Measurements from ENCODE around the gene PRRT1B. TPM values are rescaled to one million over a fixed set of nuclear protein-coding genes. Genes with fewer than 3 reads are reported as not detected.

The PRRT1B gene
- total RNA-seq, 5 donors from 2014 or later (not counting 1 experiment from before 2014, with no cell fraction given) = not detected

DNA sequence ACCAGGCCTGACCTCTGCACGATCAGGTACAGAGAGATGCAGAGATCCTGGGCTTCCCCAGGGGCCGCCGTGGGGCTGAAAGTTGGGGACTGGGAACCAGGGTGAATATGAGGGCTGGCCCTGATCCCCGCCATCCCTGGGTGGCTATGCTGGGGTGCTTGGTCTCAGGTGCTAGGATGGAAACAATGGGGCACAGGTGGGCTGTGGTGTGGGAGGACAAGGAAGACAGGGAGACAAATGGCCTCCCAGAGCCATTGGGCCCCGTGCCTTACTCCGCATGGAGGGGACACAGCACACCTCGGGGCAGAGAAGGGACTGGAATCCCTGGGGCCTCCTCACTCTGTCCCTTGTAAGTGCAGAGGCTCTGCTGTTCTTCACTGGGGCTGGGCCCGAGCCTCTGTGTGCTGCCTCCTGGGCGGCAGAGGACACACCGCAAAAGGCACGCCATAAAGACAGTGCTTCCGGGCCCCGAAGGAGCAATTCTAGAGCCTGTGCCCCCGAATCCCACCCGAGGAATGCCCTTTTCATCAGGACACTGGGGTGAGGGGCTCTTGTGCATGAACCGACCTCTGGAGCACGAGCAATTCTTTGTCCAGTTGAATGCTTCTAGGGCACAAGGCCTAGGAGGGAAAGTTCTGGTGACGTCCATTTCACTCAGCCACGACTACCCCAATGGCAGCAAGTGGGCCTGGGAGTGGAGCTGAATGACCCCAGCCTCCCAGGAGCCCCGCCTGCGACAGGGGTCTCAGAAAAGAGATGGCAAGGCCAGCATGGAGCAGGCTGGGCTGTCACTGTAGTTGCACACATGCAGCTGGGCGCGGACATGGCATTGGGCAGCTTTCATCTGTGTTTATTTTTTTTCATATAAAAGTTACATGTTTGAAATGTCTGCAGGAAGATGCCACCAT is 30.9 kb downstream of the PRRT1B start:
- Mint-ChIP-seq H3K4me3 (no peak overlapping the region), H3K4me1 (peaks cover 24 to 25% (median 25%) of the 10 kb centered on the region in 3 donors), H3K27ac (no peak overlapping the region), H3K36me3 (peaks cover 21% of the 10 kb centered on the region), H3K27me3 (no peaks in the 10 kb centered on the region), H3K9me3 (no peaks in the 10 kb centered on the region)
- no peak overlapping the region for H3K4me3 ChIP-seq (ENCODE audit: control insufficient read depth in 1 of 2, extremely low read depth in 1 of 2, low read length in 1 of 2)
- ChIA-PET POLR2A (interaction anchor here in 1 of 2 donors (0.6 kb wide), 1 partner anchor 132 kb away, joined by 3 read pairs; no protein-coding TSS in a partner anchor), CTCF (no interaction called here)
- H3K36me3 ChIP-seq (ENCODE audit: control insufficient read depth in 2 of 2, extremely low read depth in 1 of 2, insufficient read depth in 1 of 2, low read length in 1 of 2) = peaks cover 4 to 68% of the 10 kb centered on the region in 2 donors
- H3K27ac ChIP-seq (ENCODE audit: low read length) = no peak overlapping the region
- DNase-seq = no peak
- WGBS (ENCODE audit: insufficient coverage) = 96% methylated on average over 21 of the region's 23 CpGs
- H3K4me1 ChIP-seq (ENCODE audit: control insufficient read depth in 1 of 2, extremely low read depth in 1 of 2, insufficient read depth in 2 of 2, low read length in 2 of 2) = peaks cover 14 to 29% of the 10 kb centered on the region in 2 experiments
- no peaks in the 10 kb centered on the region for H3K27me3 ChIP-seq (replicated peaks in 1 of 2; ENCODE audit: control insufficient read depth in 2 of 2, extremely low read depth in 1 of 2, insufficient read depth in 2 of 2, low read length in 1 of 2)
- no peak for ATAC-seq (replicated peaks in 1 of 4)
- no peaks in the 10 kb centered on the region for H3K9me3 ChIP-seq

DNA sequence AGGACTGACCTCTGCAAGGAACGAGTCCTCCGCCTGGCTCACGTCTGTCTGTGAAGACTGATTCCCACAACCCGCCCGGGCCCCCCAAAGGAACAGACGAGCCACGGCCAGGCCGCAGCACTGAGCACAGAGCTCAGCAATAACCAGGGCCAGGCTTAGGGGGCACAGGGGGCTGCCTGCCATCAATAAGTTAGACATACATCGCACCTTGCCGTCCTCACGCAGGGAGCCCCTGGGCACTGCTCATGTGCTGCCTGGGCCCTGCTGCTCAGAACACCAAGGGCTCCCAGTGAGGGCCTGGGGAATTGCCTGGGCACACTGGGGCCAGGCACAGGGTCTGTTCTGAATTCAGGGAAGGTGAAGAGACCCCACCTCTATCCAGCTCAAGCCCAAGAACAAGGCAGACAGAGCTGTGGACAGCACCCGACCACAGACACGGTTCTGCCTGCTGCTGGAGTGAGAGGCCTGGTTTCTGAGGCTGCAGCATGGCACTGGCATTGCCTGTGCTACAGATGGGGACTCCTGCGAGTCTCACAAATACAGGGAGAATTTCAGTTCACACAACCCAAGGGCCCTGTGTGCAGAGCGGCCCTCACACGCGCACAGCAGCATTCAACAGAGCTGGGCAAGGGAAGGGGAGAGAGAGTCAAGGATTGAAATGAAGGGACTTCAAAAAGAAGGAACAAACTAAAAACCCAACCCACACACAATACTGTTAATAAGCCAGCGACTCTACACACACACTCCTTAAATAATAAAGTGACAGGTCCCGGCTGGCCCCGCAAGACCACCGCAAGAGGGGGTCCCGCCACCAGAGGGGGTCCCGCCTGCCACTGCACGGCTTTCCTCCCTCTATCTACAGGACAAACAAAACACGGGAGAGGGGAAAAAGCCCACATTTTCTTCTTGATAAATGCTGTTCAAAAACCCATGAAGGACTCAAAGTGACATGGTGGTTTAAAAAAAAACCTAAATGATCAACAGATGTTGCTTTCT is 32.0 kb downstream of the PRRT1B start:
- peaks cover 24 to 28% (median 25%) of the 10 kb centered on the region in 3 donors for H3K4me1 Mint-ChIP-seq
- Histone ChIP-seq H3K36me3 (ENCODE audit: control insufficient read depth in 2 of 2, extremely low read depth in 1 of 2, insufficient read depth in 1 of 2, low read length in 1 of 2) (peaks cover 4 to 74% of the 10 kb centered on the region in 2 donors), H3K4me1 (ENCODE audit: control insufficient read depth in 1 of 2, extremely low read depth in 1 of 2, insufficient read depth in 2 of 2, low read length in 2 of 2) (peaks cover 14 to 29% of the 10 kb centered on the region in 2 experiments), H3K9me3 (no peaks in the 10 kb centered on the region), H3K27me3 (replicated peaks in 1 of 2; ENCODE audit: control insufficient read depth in 2 of 2, extremely low read depth in 1 of 2, insufficient read depth in 2 of 2, low read length in 1 of 2) (no peaks in the 10 kb centered on the region), H3K4me3 (ENCODE audit: control insufficient read depth in 1 of 2, extremely low read depth in 1 of 2, low read length in 1 of 2) (no peak overlapping the region), H3K27ac (ENCODE audit: low read length) (peak overlapping the region; percentile 5)
- H3K36me3 Mint-ChIP-seq = peaks cover 28% of the 10 kb centered on the region
- peak overlapping the region; percentile 86 to 97 for H3K27ac Mint-ChIP-seq
- H3K27me3 Mint-ChIP-seq = no peaks in the 10 kb centered on the region
- 90% methylated on average over 16 of the region's 25 CpGs for WGBS (ENCODE audit: insufficient coverage)
- H3K4me3 Mint-ChIP-seq = peak overlapping the region in 1 of 3 donors; percentile 74
- ChIA-PET CTCF (no interaction called here), POLR2A (interaction anchor here in 1 of 2 donors (0.6 kb wide), 1 partner anchor 133 kb away, joined by 3 read pairs; no protein-coding TSS in a partner anchor)
- ATAC-seq (replicated peaks in 1 of 4) (no peak), DNase-seq (no peak)
- H3K9me3 Mint-ChIP-seq = no peaks in the 10 kb centered on the region

DNA sequence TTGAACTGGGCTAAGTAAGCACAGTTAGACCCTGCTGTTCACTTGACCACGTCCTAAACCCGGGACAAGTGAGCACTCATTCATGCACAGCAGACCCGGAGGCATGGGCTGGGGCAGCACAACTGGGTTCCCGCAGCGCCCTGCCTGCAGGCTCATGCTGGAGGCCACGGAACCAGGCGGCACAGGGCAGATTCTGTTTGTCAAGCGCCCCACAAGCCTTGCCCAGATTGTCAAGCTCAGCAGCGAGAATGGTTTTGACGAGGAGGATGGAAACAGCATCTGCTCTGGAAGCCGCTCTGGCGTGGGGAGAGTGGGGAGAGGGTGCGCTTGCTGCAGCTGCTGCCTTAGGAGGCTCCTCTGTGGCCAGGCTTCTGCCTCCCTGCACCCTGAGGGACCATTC is 32.7 kb downstream of the PRRT1B start:
- Mint-ChIP-seq H3K27ac (peak overlapping the region; percentile 86 to 97), H3K36me3 (peaks cover 25% of the 10 kb centered on the region), H3K27me3 (no peaks in the 10 kb centered on the region), H3K4me1 (peaks cover 24 to 28% (median 25%) of the 10 kb centered on the region in 3 donors), H3K4me3 (peak overlapping the region in 1 of 3 donors; percentile 74), H3K9me3 (no peaks in the 10 kb centered on the region)
- ChIA-PET CTCF (interaction anchor here in 1 of 2 donors (0.6 kb wide), 1 partner anchor 1826 kb away, joined by 3 read pairs; no protein-coding TSS in a partner anchor), POLR2A (interaction anchor here in 1 of 2 donors (0.6 kb wide), 1 partner anchor 495 kb away, joined by 4 read pairs; no protein-coding TSS in a partner anchor)
- Histone ChIP-seq H3K4me3 (ENCODE audit: control insufficient read depth in 1 of 2, extremely low read depth in 1 of 2, low read length in 1 of 2) (no peak overlapping the region), H3K27me3 (replicated peaks in 1 of 2; ENCODE audit: control insufficient read depth in 2 of 2, extremely low read depth in 1 of 2, insufficient read depth in 2 of 2, low read length in 1 of 2) (no peaks in the 10 kb centered on the region), H3K9me3 (no peaks in the 10 kb centered on the region), H3K36me3 (ENCODE audit: control insufficient read depth in 2 of 2, extremely low read depth in 1 of 2, insufficient read depth in 1 of 2, low read length in 1 of 2) (peaks cover 9 to 78% of the 10 kb centered on the region in 2 donors), H3K4me1 (ENCODE audit: control insufficient read depth in 1 of 2, extremely low read depth in 1 of 2, insufficient read depth in 2 of 2, low read length in 2 of 2) (peaks cover 14 to 34% of the 10 kb centered on the region in 2 experiments), H3K27ac (ENCODE audit: low read length) (peak overlapping the region; percentile 84)
- 98% methylated on average over 9 of the region's 13 CpGs for WGBS (ENCODE audit: insufficient coverage)
- ATAC-seq (replicated peaks in 1 of 4) (no peak), DNase-seq (no peak)

DNA sequence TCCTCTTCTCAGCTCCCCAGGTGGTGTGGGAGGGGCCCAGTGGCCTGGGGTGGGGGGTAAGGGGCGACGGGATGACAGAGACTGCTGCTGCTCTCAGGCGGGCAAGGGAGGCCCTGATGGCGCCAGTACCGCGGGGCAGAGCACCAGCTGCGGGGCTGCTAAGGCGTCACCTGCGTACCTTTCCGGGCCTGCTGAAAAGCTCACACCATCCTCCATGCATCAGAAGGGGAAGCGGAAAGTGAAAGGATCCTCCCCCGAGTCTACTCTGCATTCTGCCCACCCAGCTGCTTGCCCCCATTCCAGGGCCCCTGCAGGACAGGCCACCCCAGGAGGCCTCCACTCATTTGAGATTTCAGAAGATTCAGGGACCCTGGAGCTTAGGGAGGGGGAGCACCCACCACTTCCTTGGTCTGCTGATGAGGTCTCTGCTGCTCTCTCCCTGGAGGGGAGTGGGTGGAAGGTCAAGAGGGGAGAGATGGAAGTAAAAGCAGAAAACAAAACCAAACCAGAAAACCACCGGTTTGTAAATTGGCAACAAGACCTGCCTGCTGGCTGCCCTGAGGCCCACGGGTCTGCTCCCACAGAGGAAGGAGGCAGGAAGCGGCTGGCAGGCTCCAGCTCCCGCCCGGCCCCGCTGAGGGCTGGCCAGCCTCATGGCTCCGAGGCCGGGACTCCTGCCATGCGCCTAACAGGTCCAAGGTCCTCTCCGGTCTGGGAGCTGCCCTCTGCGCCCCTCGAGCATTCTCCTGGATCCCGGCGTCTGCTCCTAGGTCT is 33.6 kb downstream of the PRRT1B start:
- Histone ChIP-seq H3K4me1 (ENCODE audit: control insufficient read depth in 1 of 2, extremely low read depth in 1 of 2, insufficient read depth in 2 of 2, low read length in 2 of 2) (peaks cover 16 to 43% of the 10 kb centered on the region in 2 experiments), H3K36me3 (ENCODE audit: control insufficient read depth in 2 of 2, extremely low read depth in 1 of 2, insufficient read depth in 1 of 2, low read length in 1 of 2) (peaks cover 14 to 86% of the 10 kb centered on the region in 2 donors), H3K9me3 (no peaks in the 10 kb centered on the region), H3K4me3 (ENCODE audit: control insufficient read depth in 1 of 2, extremely low read depth in 1 of 2, low read length in 1 of 2) (peak overlapping the region; percentile 11 to 25), H3K27me3 (replicated peaks in 1 of 2; ENCODE audit: control insufficient read depth in 2 of 2, extremely low read depth in 1 of 2, insufficient read depth in 2 of 2, low read length in 1 of 2) (no peaks in the 10 kb centered on the region), H3K27ac (ENCODE audit: low read length) (peak overlapping the region; percentile 84)
- ATAC-seq (replicated peaks in 1 of 4) = peak; percentile 92 to 95 (median 94)
- no peaks in the 10 kb centered on the region for H3K9me3 Mint-ChIP-seq
- H3K4me3 Mint-ChIP-seq = peak overlapping the region; percentile 54 to 74 (median 61)
- H3K27me3 Mint-ChIP-seq = no peaks in the 10 kb centered on the region
- H3K36me3 Mint-ChIP-seq = peaks cover 25% of the 10 kb centered on the region
- DNase-seq = peak; percentile 35 to 75 (median 58)
- ChIA-PET CTCF (interaction anchor here in 1 of 2 donors (0.6 to 0.7 kb wide), 2 partner anchors 57 to 1826 kb away, joined by 3 read pairs; no protein-coding TSS in a partner anchor), POLR2A (interaction anchor here in 1 of 2 donors (0.6 kb wide), 3 partner anchors 15 to 494 kb away, joined by 3 to 4 read pairs (median 3); no protein-coding TSS in a partner anchor)
- 36% methylated on average over 15 of the region's 26 CpGs for WGBS (ENCODE audit: insufficient coverage)
- peaks cover 24 to 34% (median 30%) of the 10 kb centered on the region in 3 donors for H3K4me1 Mint-ChIP-seq
- peak overlapping the region; percentile 86 to 97 for H3K27ac Mint-ChIP-seq

GRCh38 chr9:131579789-131580211 is 34.5 kb downstream of the PRRT1B start:
- Histone ChIP-seq H3K36me3 (ENCODE audit: control insufficient read depth in 2 of 2, extremely low read depth in 1 of 2, insufficient read depth in 1 of 2, low read length in 1 of 2) (peaks cover 14 to 88% of the 10 kb centered on the region in 2 donors), H3K27ac (ENCODE audit: low read length) (peak overlapping the region; percentile 84), H3K4me3 (ENCODE audit: control insufficient read depth in 1 of 2, extremely low read depth in 1 of 2, low read length in 1 of 2) (no peak overlapping the region), H3K4me1 (ENCODE audit: control insufficient read depth in 1 of 2, extremely low read depth in 1 of 2, insufficient read depth in 2 of 2, low read length in 2 of 2) (peaks cover 23 to 52% of the 10 kb centered on the region in 2 experiments), H3K27me3 (replicated peaks in 1 of 2; ENCODE audit: control insufficient read depth in 2 of 2, extremely low read depth in 1 of 2, insufficient read depth in 2 of 2, low read length in 1 of 2) (no peaks in the 10 kb centered on the region), H3K9me3 (no peaks in the 10 kb centered on the region)
- ChIA-PET CTCF (interaction anchor here in 1 of 2 donors (0.6 kb wide), 1 partner anchor 534 kb away, joined by 4 read pairs; no protein-coding TSS in a partner anchor), POLR2A (no interaction called here)
- peak overlapping the region in 1 of 3 donors; percentile 74 for H3K4me3 Mint-ChIP-seq
- no peaks in the 10 kb centered on the region for H3K9me3 Mint-ChIP-seq
- peaks cover 25% of the 10 kb centered on the region for H3K36me3 Mint-ChIP-seq
- peaks cover 30 to 41% (median 34%) of the 10 kb centered on the region in 3 donors for H3K4me1 Mint-ChIP-seq
- WGBS (ENCODE audit: insufficient coverage) = 97% methylated on average over 6 of the region's 8 CpGs
- H3K27me3 Mint-ChIP-seq = no peaks in the 10 kb centered on the region
- DNase-seq (no peak), ATAC-seq (replicated peaks in 1 of 4) (no peak)
- H3K27ac Mint-ChIP-seq = peak overlapping the region; percentile 86 to 97
